IPS-18a (cell line): ENCODE results near the gene TRIO.

Experiments used
- H3K27ac ChIP-seq: one replicate; pipeline ENCODE4 v1.5.1; 2013; ENCODE audit warnings: low read length
- H3K27me3 ChIP-seq: one replicate; pipeline ENCODE4 v1.6.1; 2013; ENCODE audit warnings: mild to moderate bottlenecking, low read length; ENCODE audit not compliant: control insufficient read depth, insufficient read depth
- H3K36me3 ChIP-seq: one replicate; pipeline ENCODE4 v1.6.1; 2013; ENCODE audit warnings: low read depth, low read length; ENCODE audit not compliant: control insufficient read depth
- H3K4me1 ChIP-seq: one replicate; pipeline ENCODE4 v1.6.1; 2013; ENCODE audit warnings: low read depth, low read length; ENCODE audit not compliant: control insufficient read depth
- H3K4me3 ChIP-seq: one replicate; pipeline ENCODE4 v1.5.1; 2013; ENCODE audit warnings: low read length
- H3K9ac ChIP-seq: one replicate; pipeline ENCODE4 v1.6.1; 2013; ENCODE audit warnings: mild to moderate bottlenecking, low read length, moderate library complexity
- H3K9me3 ChIP-seq: one replicate; pipeline ENCODE4 v1.6.1; 2013; ENCODE audit warnings: low read depth, low read length; ENCODE audit not compliant: control insufficient read depth

Gene TRIO

DNA sequence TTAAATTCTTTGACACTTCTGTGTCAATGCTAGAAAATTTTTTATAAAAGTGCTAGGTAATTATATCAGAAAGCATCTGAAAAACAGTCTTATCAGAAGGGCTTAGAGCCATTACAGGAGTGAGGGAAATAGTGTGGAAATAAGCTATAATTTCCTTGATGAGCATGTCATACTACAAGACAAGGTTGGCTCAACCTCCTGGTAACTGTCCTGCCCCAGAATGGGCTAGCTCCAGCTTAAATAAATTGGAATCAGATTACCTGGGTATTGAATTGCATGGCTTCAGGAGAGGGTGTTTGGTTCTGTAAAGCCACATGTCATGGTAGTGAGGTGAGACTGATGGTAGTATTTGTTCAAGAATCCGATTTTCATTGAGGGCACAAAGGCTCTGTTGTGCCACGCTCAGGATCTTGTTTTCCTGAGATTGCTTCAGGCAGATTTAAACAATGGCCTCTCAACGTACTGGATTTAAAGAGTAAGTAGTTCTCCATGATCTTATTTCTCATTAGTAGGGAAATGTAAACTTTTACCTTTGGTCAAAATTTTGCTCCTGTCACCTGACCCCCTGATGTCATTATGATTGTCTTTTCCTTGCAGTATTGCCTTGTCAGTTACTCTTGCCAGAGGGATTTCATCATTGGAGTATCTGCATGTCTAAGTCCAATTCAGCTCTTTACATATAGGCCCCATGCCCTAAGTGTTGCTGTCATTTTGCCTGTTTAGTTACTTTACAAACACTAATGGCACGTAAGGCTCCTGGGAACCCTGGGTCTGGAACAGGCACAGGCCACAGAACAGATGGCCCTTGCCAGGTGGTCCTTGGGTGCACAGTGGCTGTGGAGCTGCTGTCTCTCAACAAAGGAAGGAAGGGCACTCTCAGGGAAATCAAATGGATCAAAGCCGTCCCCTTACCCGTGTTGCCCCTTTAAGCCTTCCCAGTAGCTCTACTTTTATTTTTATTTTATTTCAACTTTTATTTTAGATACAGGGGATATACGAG is 21.3 kb downstream of the TRIO start:
- Histone ChIP-seq H3K27me3 (no peaks in the 10 kb centered on the region), H3K9ac (no peak overlapping the region), H3K27ac (no peak overlapping the region), H3K4me1 (peaks cover 18% of the 10 kb centered on the region), H3K9me3 (peaks cover 3% of the 10 kb centered on the region), H3K4me3 (no peak overlapping the region), H3K36me3 (no peaks in the 10 kb centered on the region)

DNA sequence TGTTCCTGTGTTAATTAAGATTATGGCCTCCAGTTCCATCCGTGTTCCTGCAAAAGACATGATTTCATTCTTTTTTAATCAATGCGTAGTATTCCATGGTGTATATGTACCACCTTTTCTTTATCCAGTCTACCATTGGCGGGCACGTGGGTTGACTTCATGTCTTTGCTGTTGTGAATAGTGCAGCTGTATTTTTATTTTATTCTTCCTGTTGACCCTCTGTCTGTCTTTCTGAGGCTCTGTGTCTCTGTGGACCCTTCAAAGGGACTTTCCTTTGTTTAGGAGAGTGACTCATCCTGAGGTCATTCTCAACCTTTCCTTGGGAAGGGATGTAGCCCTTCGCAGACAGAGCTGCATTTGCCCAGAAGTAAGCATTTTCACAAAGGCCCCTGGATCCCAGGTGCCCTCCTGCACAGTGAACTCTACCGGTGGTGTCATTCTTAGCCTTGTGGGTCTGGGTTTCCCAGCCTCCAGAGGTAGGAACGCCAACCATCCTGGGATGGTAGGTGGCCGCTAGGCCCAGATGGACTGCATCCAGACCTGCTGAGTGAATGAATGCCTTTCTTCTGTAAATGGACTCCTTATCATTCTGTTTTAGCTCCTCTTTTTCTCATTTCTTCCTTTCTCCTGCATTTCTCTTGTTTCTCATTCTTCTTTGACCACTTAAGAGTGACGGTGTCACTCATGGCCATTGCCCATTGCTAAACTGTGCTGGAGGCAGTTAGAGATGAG is 22.4 kb downstream of the TRIO start:
- peaks cover 20% of the 10 kb centered on the region for H3K4me1 ChIP-seq
- peaks cover 3% of the 10 kb centered on the region for H3K9me3 ChIP-seq
- H3K36me3 ChIP-seq: no peaks in the 10 kb centered on the region
- H3K27me3 ChIP-seq: no peaks in the 10 kb centered on the region
- H3K4me3 ChIP-seq: no peak overlapping the region
- no peak overlapping the region for H3K9ac ChIP-seq
- H3K27ac ChIP-seq: no peak overlapping the region

- Histone ChIP-seq H3K4me1 (peaks cover 25% of the 10 kb centered on the region), H3K4me3 (no peak overlapping the region), H3K27me3 (no peaks in the 10 kb centered on the region), H3K9ac (no peak overlapping the region), H3K36me3 (no peaks in the 10 kb centered on the region), H3K9me3 (peaks cover 3% of the 10 kb centered on the region), H3K27ac (no peak overlapping the region)
Measured at GRCh38 chr5:14166437-14166836, 23.3 kb downstream of the TRIO start.

- Histone ChIP-seq H3K4me1 (peaks cover 32% of the 10 kb centered on the region), H3K9ac (no peak overlapping the region), H3K9me3 (peaks cover 3% of the 10 kb centered on the region), H3K4me3 (no peak overlapping the region), H3K36me3 (no peaks in the 10 kb centered on the region), H3K27ac (no peak overlapping the region), H3K27me3 (no peaks in the 10 kb centered on the region)
Measured at GRCh38 chr5:14167211-14167845, 24.2 kb downstream of the TRIO start.

GRCh38 chr5:14168144-14168792 is 25.1 kb downstream of the TRIO start:
- Histone ChIP-seq H3K4me1 (peaks cover 36% of the 10 kb centered on the region), H3K4me3 (no peak overlapping the region), H3K9ac (no peak overlapping the region), H3K9me3 (peaks cover 3% of the 10 kb centered on the region), H3K27ac (no peak overlapping the region), H3K36me3 (no peaks in the 10 kb centered on the region), H3K27me3 (no peaks in the 10 kb centered on the region)

GRCh38 chr5:14168793-14169262 is 25.7 kb downstream of the TRIO start:
- no peaks in the 10 kb centered on the region for H3K27me3 ChIP-seq
- H3K4me1 ChIP-seq: peaks cover 42% of the 10 kb centered on the region
- H3K27ac ChIP-seq: no peak overlapping the region
- H3K9me3 ChIP-seq: peaks cover 1% of the 10 kb centered on the region
- H3K4me3 ChIP-seq: no peak overlapping the region
- no peak overlapping the region for H3K9ac ChIP-seq
- H3K36me3 ChIP-seq: no peaks in the 10 kb centered on the region

DNA sequence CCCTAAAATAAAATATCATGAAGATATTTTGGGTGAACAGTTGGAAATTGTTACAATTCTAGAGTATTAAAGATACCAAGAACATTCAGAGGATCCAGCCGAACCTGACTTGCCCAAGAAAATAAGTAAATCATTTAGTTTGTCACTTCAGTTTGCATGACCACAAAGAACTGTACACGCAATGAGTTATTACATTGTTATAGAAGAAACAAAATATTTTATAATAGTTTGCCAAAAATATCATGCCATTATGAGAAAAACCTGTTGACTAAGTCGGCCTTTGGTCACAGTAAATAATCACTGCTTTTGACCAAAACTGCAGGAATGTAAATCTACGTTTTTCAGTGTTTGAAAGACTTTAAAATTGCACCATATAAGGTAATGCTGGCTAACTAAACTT is 27.9 kb downstream of the TRIO start:
- Histone ChIP-seq H3K9ac (peak overlapping the region; percentile 2), H3K4me1 (peaks cover 43% of the 10 kb centered on the region), H3K27ac (no peak overlapping the region), H3K36me3 (no peaks in the 10 kb centered on the region), H3K4me3 (no peak overlapping the region), H3K9me3 (no peaks in the 10 kb centered on the region), H3K27me3 (no peaks in the 10 kb centered on the region)

DNA sequence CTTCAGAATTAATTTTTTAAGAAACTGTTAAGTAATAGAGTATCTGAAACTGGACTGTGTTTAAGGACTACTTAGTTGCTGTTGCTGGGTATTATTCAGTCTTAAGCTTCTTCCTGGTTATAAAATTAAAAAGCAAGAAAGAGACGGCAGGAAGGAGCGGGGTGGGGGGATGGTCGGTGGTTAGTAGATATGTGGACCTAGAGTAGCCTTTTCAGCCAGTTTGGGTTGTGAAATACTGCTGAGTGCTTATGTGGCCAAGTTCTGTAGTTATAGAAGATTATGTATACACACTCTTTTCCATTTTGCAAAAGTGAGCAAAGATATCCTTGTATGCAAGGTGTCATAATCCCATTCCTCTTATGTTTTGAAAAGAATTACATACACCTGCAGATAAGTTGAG is 28.5 kb downstream of the TRIO start:
- no peaks in the 10 kb centered on the region for H3K27me3 ChIP-seq
- peaks cover 43% of the 10 kb centered on the region for H3K4me1 ChIP-seq
- H3K36me3 ChIP-seq: no peaks in the 10 kb centered on the region
- H3K9me3 ChIP-seq: no peaks in the 10 kb centered on the region
- no peak overlapping the region for H3K27ac ChIP-seq
- H3K4me3 ChIP-seq: no peak overlapping the region
- peak overlapping the region; percentile 2 for H3K9ac ChIP-seq

GRCh38 chr5:14172149-14172795 is 29.1 kb downstream of the TRIO start:
- Histone ChIP-seq H3K9ac (no peak overlapping the region), H3K27ac (no peak overlapping the region)

GRCh38 chr5:14173377-14174229 is 30.5 kb downstream of the TRIO start:
- Histone ChIP-seq H3K27ac (peak overlapping the region; percentile 34), H3K4me3 (no peak overlapping the region), H3K9ac (peak overlapping the region; percentile 14), H3K9me3 (no peaks in the 10 kb centered on the region), H3K36me3 (no peaks in the 10 kb centered on the region), H3K4me1 (peaks cover 55% of the 10 kb centered on the region), H3K27me3 (no peaks in the 10 kb centered on the region)

More at GRCh38 chr5:14172149-14172795, 29.1 kb downstream of the TRIO start:
- H3K36me3 ChIP-seq: no peaks in the 10 kb centered on the region
- no peaks in the 10 kb centered on the region for H3K27me3 ChIP-seq
- no peak overlapping the region for H3K4me3 ChIP-seq
- H3K9me3 ChIP-seq: no peaks in the 10 kb centered on the region
- H3K4me1 ChIP-seq: peaks cover 48% of the 10 kb centered on the region
